Superior temporal gyrus (tissue), 1 donor: ENCODE data around the gene TMEM179B.
A peak's percentile ranks its signal among the peaks of the same experiment; 100 is the strongest.
"Not testable (repeated sequence)": the region's sequence is repeated elsewhere in the genome, so short reads cannot be mapped to it uniquely, and the experiment has no call there.

Experiments used
- DNase-seq: peaks from one replicate; pipeline ENCODE4 v3.0.0-alpha.2; 2016; ENCODE audit errors: extremely low spot score

The TMEM179B gene

GRCh38 chr11:62787005-62787759 is at the start of gene TMEM179B:
TMEM179B (plus strand) TSS chr11:62787402; CDS start chr11:62787432, 30 bp downstream.
- DNase-seq = peak; percentile 99

- DNase-seq = peak; percentile 49
Observed at GRCh38 chr11:62747475-62748160, 39.6 kb upstream of the TMEM179B start.

GRCh38 chr11:62749931-62750330 is 37.3 kb upstream of the TMEM179B start:
- not testable (repeated sequence) for DNase-seq

- DNase-seq = no peak
Observed at GRCh38 chr11:62752177-62752785, 34.9 kb upstream of the TMEM179B start.

- no peak for DNase-seq
Observed at GRCh38 chr11:62752994-62753735, 34.0 kb upstream of the TMEM179B start.

- peak; percentile 99 for DNase-seq
Observed at GRCh38 chr11:62753736-62754603, 33.2 kb upstream of the TMEM179B start, which contains the start of gene ZBTB3. ZBTB3 (minus strand) TSS chr11:62754160; CDS start chr11:62753664, 496 bp downstream.

GRCh38 chr11:62755086-62755615 is 32.1 kb upstream of the TMEM179B start:
- DNase-seq = peak; percentile 31

- DNase-seq = peak; percentile 28
Observed at GRCh38 chr11:62757846-62758788, 29.1 kb upstream of the TMEM179B start.

- not testable (repeated sequence) for DNase-seq
Observed at GRCh38 chr11:62760867-62761227, 26.4 kb upstream of the TMEM179B start.

GRCh38 chr11:62770778-62771143 is 16.4 kb upstream of the TMEM179B start:
- no peak for DNase-seq

GRCh38 chr11:62771144-62772021 is 15.8 kb upstream of the TMEM179B start, which contains the start of gene TAF6L:
TAF6L (plus strand) TSS chr11:62771396; CDS start chr11:62775784, 4,388 bp downstream.
- peak; percentile 99 for DNase-seq

GRCh38 chr11:62774407-62774806 is 12.8 kb upstream of the TMEM179B start:
- no peak for DNase-seq

- DNase-seq = no peak
Observed at GRCh38 chr11:62775646-62776045, 11.6 kb upstream of the TMEM179B start.

- DNase-seq = no peak
Observed at GRCh38 chr11:62777389-62777788, 9.8 kb upstream of the TMEM179B start.

GRCh38 chr11:62778441-62778840 is 8.8 kb upstream of the TMEM179B start:
- DNase-seq = no peak

GRCh38 chr11:62782753-62783152 is 4.4 kb upstream of the TMEM179B start:
- DNase-seq = no peak

GRCh38 chr11:62786318-62787004 is 741 bp upstream of the TMEM179B start:
- peak; percentile 81 for DNase-seq

GRCh38 chr11:62788991-62789390 is 1.8 kb downstream of the TMEM179B start:
- no peak for DNase-seq
